K562 (cell line): ENCODE measurements around the gene PDE6B. TPM values are rescaled to one million over a fixed set of nuclear protein-coding genes. Genes with fewer than 3 reads are reported as not detected.

Experiments used
- ATAC-seq: fragments of 200-7000 bp; cut with Tn5 transposase; 3 replicates; pipeline ENCODE4 v1.9.1; 2020; ENCODE audit warnings: moderate library complexity
- BruUV-seq: library from RNA; stranded (reverse); fragments of 400-500 nt; replicated peaks from 2 replicates; lab custom pipeline; 2021; lab: Mats Ljungman, UMichigan
- CTCF ChIA-PET: fragments of 300-600 bp; formaldehyde crosslinking; extraction: SDS; loops from one replicate; lab custom pipeline; 2021; ENCODE audit warnings: low intra/inter-chr PET ratio; lab: Yijun Ruan, JAX
- POLR2A ChIA-PET: fragments of 300-600, 350-650 bp; sonication (Branson Sonifier 250); formaldehyde crosslinking; extraction: SDS; loops from one replicate; lab custom pipeline; 2021; ENCODE audit warnings: antibody characterized with exemption, inconsistent platforms; lab: Yijun Ruan, JAX
- DNase-seq, 4 experiments: peaks; one replicate each; pipeline versions ENCODE4 v3.0.0 to v3.0.0-alpha.2; 2011 to 2018; ENCODE audit warnings: low spot score in 3 of 4, mixed read lengths in 3 of 4; ENCODE audit errors: extremely low read depth in 1 of 4
- FAIRE-seq: peaks from 2 replicates; lab custom pipeline; 2011; peaks lifted over from hg19 to GRCh38; lab: Jason Lieb, UNC
- H2AFZ ChIP-seq: 2 replicates; pipeline ENCODE4 v1.6.0; 2011; ENCODE audit warnings: low read depth, low read length, control low read depth, inconsistent platforms
- H3K27ac ChIP-seq: fragments of 200-600 bp; 3 replicates; pipeline ENCODE4 v1.8.0; 2011; ENCODE audit warnings: low read depth, mild to moderate bottlenecking, control low read depth, inconsistent platforms, low read length, moderate library complexity, mixed read lengths; ENCODE audit errors: extremely low read depth
- H3K27me3 ChIP-seq, 2 experiments: fragments of 300-600 bp in 1 of 2; 2 replicates in 1 of 2; 3 replicates in 1 of 2; pipeline versions ENCODE4 v1.6.0 to v1.8.0; 2011; ENCODE audit warnings: inconsistent platforms in 2 of 2, low read length in 2 of 2, mild to moderate bottlenecking in 1 of 2, mixed read lengths in 1 of 2, moderate library complexity in 1 of 2; ENCODE audit not compliant: control insufficient read depth in 2 of 2, insufficient read depth in 2 of 2
- H3K36me3 ChIP-seq: fragments of 300-600 bp; 3 replicates; pipeline ENCODE4 v1.8.0; 2011; ENCODE audit warnings: mild to moderate bottlenecking, low read length, inconsistent platforms; ENCODE audit not compliant: control insufficient read depth, insufficient read depth
- H3K4me1 ChIP-seq, 2 experiments: fragments of 200-600 bp in 1 of 2; replicated peaks in 1 of 2; 2 replicates in 1 of 2; 3 replicates in 1 of 2; pipeline versions ENCODE4 v1.5.1 to v1.8.0; 2011; ENCODE audit warnings: inconsistent platforms in 2 of 2, low read length in 2 of 2, mild to moderate bottlenecking in 1 of 2, mixed read lengths in 1 of 2, moderate library complexity in 1 of 2; ENCODE audit not compliant: control insufficient read depth in 2 of 2, insufficient read depth in 2 of 2
- H3K4me2 ChIP-seq: 2 replicates; pipeline ENCODE4 v1.6.1; 2011; ENCODE audit warnings: low read length, control low read depth, inconsistent platforms, mixed read lengths; ENCODE audit not compliant: insufficient read depth
- H3K4me3 ChIP-seq: fragments of 200-600 bp; sonication (generic), shearing (Covaris generic); 2 replicates; pipeline ENCODE4 v1.5.1; 2016; ENCODE audit warnings: control low read depth, inconsistent platforms
- H3K79me2 ChIP-seq: fragments of 200-600 bp; 3 replicates; pipeline ENCODE4 v1.8.0; 2011; ENCODE audit warnings: low read length, inconsistent platforms; ENCODE audit not compliant: control insufficient read depth, insufficient read depth
- H3K9ac ChIP-seq, 2 experiments: 2 replicates each; pipeline versions ENCODE4 v1.6.0 to v1.6.1; 2011; ENCODE audit warnings: low read depth in 2 of 2, low read length in 2 of 2, control low read depth in 1 of 2, inconsistent platforms in 1 of 2, mild to moderate bottlenecking in 1 of 2, mixed read lengths in 1 of 2; ENCODE audit not compliant: insufficient read depth in 1 of 2
- H3K9me1 ChIP-seq: one replicate; pipeline ENCODE4 v1.6.0; 2011; ENCODE audit warnings: inconsistent platforms, mild to moderate bottlenecking, low read length, moderate library complexity; ENCODE audit not compliant: control insufficient read depth, insufficient read depth
- H3K9me3 ChIP-seq: replicated peaks from 2 replicates; pipeline ENCODE4 v1.5.1; 2011; ENCODE audit warnings: low read depth, low read length, inconsistent platforms; ENCODE audit not compliant: control insufficient read depth, insufficient read depth
- H4K20me1 ChIP-seq: replicated peaks from 2 replicates; pipeline ENCODE4 v1.6.1; 2011; ENCODE audit warnings: low read length, inconsistent platforms, mixed read lengths; ENCODE audit not compliant: control insufficient read depth, insufficient read depth
- CCNT2 ChIP-seq: IDR thresholded peaks from 2 replicates; pipeline ENCODE4 v1.6.1; 2011; ENCODE audit warnings: borderline replicate concordance, low read depth, mild to moderate bottlenecking, moderate library complexity, mixed read lengths, low read length; ENCODE audit not compliant: insufficient read length; ENCODE audit errors: extremely low read depth
- RBFOX2 ChIP-seq: fragments of 200-400 bp; formaldehyde crosslinking; IDR thresholded peaks from 2 replicates; pipeline ENCODE4 v1.6.1; 2017; ENCODE audit warnings: low read depth, mild to moderate bottlenecking, low read length, moderate library complexity
- TFAP4 ChIP-seq: sonication (generic); formaldehyde crosslinking; IDR thresholded peaks from 2 replicates; pipeline ENCODE4 v1.8.0; 2022; ENCODE audit warnings: missing genetic modification reagents, mild to moderate bottlenecking, moderate library complexity, borderline replicate concordance
- ZBED1 ChIP-seq: IDR thresholded peaks from 2 replicates; pipeline ENCODE4 v1.6.1; 2014
- ZBTB1 ChIP-seq: sonication (generic); formaldehyde crosslinking; IDR thresholded peaks from 2 replicates; pipeline ENCODE4 v1.8.1; 2023; ENCODE audit warnings: missing genetic modification reagents, low read depth, mild to moderate bottlenecking, borderline replicate concordance
- WGBS: fragments of 100-300 bp; shearing (Covaris generic); methylation state at CpG from one replicate; pipeline ENCODE4 v1.1.6; 2016; ENCODE audit warnings: low coverage, mixed read lengths; ENCODE audit not compliant: insufficient coverage; ENCODE audit errors: missing lambda C conversion rate; 5-methylcytosine and 5-hydroxymethylcytosine counted together
- in situ Hi-C: fragments of 300-500 bp; cut with MboI; formaldehyde crosslinking; loops from 4 replicates; pipeline ENCODE4 v1.15.0; 2018; ENCODE audit warnings: inconsistent platforms, mixed read lengths
- intact Hi-C: fragments of 100-400 bp; cut with micrococcal nuclease; formaldehyde crosslinking; loops from 2 replicates; pipeline ENCODE4 v1.14.2; 2022
- polyA plus RNA-seq, 8 experiments: library from polyadenylated mRNA; depleted of rRNA in 4 of 8; stranded (reverse) in 5 of 8; unstranded in 3 of 8; fragments of >200 nt; fragmentation: Nextera tagmentation in 2 of 8; fragmentation: Illumina TruSeq in 1 of 8; extraction: Ambion mirVana in 2 of 8; extraction: Trizol in 1 of 8; gene quantifications; 2 replicates each; pipeline versions ENCODE4 v1.2.1 to v1.2.3, GENCODE V29; 2011 to 2014; ENCODE audit warnings: inconsistent platforms in 1 of 8, missing spikeins in 1 of 8
- total RNA-seq, 7 experiments: library from RNA; depleted of rRNA in 6 of 7; stranded (reverse); fragments of >200 nt in 6 of 7; fragmentation: Illumina TruSeq in 2 of 7; extraction: Trizol in 2 of 7; gene quantifications; 2 replicates each; pipeline versions ENCODE4 v1.2.1 to v1.2.3, GENCODE V29; 2011 to 2021; ENCODE audit warnings: low replicate concordance in 1 of 7
- TF ChIP-seq, protein P1 (sequence below): sonication (generic); formaldehyde crosslinking; IDR thresholded peaks from 2 replicates; pipeline ENCODE4 v1.8.1; 2023; ENCODE audit warnings: mild to moderate bottlenecking, missing genetic modification reagents

The PDE6B gene
- total and polyA plus RNA-seq, 9 of the 15 experiments (the other 6 are each of a cell fraction or from before 2014, with no cell fraction given): 0.04 TPM; not detected in 8

DNA sequence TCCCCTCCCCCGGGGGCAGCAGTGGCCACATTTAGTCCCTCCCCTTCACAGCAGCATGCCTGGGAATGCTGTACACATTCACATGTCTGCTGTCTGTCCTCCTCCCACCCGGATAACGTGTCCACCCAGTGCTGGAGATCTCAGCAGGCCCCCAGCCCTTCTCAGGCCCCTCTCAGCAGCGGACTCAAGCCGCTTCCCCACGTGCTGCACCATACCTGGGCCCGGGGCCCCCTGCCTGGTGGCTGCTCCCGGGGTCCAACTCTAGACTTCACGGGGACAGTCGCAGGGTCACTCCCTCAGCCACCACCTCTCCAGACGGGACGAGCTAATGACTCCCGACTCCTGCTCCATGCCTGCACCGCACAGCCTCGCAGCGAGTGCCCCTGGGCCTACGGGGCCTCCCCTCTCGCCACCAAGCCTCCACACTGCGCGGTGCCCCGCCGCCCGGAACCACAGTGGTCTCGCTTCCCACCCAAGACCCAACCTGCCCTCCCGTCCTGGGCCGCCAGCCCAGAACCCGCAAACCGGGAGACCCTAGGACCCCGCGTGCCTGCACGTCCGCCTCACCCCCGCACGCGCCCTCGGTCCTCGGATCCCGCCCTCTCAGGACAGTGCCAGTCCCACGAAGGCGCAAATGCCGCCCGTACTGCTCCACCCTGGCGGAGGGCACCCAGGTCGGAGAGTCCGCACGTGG is 79.0 kb downstream of the PDE6B start:
- H2AFZ ChIP-seq: no peak overlapping the region
- H3K4me1 ChIP-seq: peaks cover 29 to 79% of the 10 kb centered on the region in 2 experiments; a peak in 4 of 5 replicates
- no peak for FAIRE-seq
- H3K9ac ChIP-seq: peak overlapping the region in 1 of 2 experiments; percentile 81; a peak in 3 of 4 replicates
- no peak overlapping the region for H3K27ac ChIP-seq
- H4K20me1 ChIP-seq: no peaks in the 10 kb centered on the region
- ATAC-seq: no peak
- ChIA-PET POLR2A (interaction anchor here (1.4 kb wide), 1 partner anchor 13 kb away, joined by 3 read pairs; no protein-coding TSS in a partner anchor), CTCF (no interaction called here)
- intact Hi-C loops (no loop called here), in situ Hi-C loops (no loop called here)
- H3K36me3 ChIP-seq: peaks cover 10% of the 10 kb centered on the region; the same call in 1 of the 3 replicates
- H3K27me3 ChIP-seq: no peaks in the 10 kb centered on the region
- BruUV-seq: no TSS peak
- H3K4me3 ChIP-seq: no peak overlapping the region
- peaks cover 32% of the 10 kb centered on the region for H3K79me2 ChIP-seq
- peaks cover 4% of the 10 kb centered on the region for H3K9me1 ChIP-seq
- WGBS: 87% methylated on average over 12 of the region's 46 CpGs
- no peak overlapping the region for H3K4me2 ChIP-seq
- TF ChIP-seq CCNT2 (peak; percentile 14), RBFOX2 (peak; percentile 15; the same call in 1 of the 2 replicates), ZBED1 (no peak), ZBTB1 (0 out of 2 replicates have a peak, but pooled peaks have one; percentile 28), TFAP4 (CRISPR knock-in tag) (peak; percentile 25; the same call in 1 of the 2 replicates)
- TF ChIP-seq, protein P1, sequence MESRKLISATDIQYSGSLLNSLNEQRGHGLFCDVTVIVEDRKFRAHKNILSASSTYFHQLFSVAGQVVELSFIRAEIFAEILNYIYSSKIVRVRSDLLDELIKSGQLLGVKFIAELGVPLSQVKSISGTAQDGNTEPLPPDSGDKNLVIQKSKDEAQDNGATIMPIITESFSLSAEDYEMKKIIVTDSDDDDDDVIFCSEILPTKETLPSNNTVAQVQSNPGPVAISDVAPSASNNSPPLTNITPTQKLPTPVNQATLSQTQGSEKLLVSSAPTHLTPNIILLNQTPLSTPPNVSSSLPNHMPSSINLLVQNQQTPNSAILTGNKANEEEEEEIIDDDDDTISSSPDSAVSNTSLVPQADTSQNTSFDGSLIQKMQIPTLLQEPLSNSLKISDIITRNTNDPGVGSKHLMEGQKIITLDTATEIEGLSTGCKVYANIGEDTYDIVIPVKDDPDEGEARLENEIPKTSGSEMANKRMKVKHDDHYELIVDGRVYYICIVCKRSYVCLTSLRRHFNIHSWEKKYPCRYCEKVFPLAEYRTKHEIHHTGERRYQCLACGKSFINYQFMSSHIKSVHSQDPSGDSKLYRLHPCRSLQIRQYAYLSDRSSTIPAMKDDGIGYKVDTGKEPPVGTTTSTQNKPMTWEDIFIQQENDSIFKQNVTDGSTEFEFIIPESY (CRISPR knock-in tag): peak; percentile 89
- TF ChIP-seq, all 486 proteins: peak for 5
- no peak for DNase-seq
- no peaks in the 10 kb centered on the region for H3K9me3 ChIP-seq
